ENCODE measurements around the gene NTN4.
"Not testable (repeated sequence)": the region's sequence is repeated elsewhere in the genome, so short reads cannot be mapped to it uniquely, and the experiment has no call there.

Gene NTN4

GRCh38 chr12:95658386-95658785, 132.2 kb downstream of the NTN4 start:
- no peak for DNase-seq (ENCODE audit: low spot score)

- DNase-seq (ENCODE audit: low spot score) = not testable (repeated sequence)
These were observed 135.9 kb downstream of the NTN4 start for GRCh38 chr12:95654665-95655064.

GRCh38 chr12:95653771-95654546, 136.6 kb downstream of the NTN4 start:
- peak; percentile 57 for DNase-seq (ENCODE audit: low spot score)

GRCh38 chr12:95651681-95652080, 138.9 kb downstream of the NTN4 start:
- DNase-seq (ENCODE audit: low spot score) = no peak

- no peak for DNase-seq (ENCODE audit: low spot score)
These were observed 141.4 kb downstream of the NTN4 start for GRCh38 chr12:95648990-95649791.

GRCh38 chr12:95646781-95647190, 143.8 kb downstream of the NTN4 start:
- peak; percentile 42 for DNase-seq (ENCODE audit: low spot score)

GRCh38 chr12:95643256-95643655, 147.3 kb downstream of the NTN4 start:
- DNase-seq (ENCODE audit: low spot score) = no peak

- DNase-seq (ENCODE audit: low spot score) = no peak
These were observed 148.0 kb downstream of the NTN4 start for GRCh38 chr12:95642583-95642982.

GRCh38 chr12:95641299-95641952, 149.1 kb downstream of the NTN4 start:
- no peak for DNase-seq (ENCODE audit: low spot score)

- no peak for DNase-seq (ENCODE audit: low spot score)
These were observed 150.0 kb downstream of the NTN4 start for GRCh38 chr12:95640516-95640915.

- peak; percentile 34 for DNase-seq (ENCODE audit: low spot score)
These were observed 153.0 kb downstream of the NTN4 start for GRCh38 chr12:95637471-95638155.

- DNase-seq (ENCODE audit: low spot score) = no peak
These were observed 153.6 kb downstream of the NTN4 start for GRCh38 chr12:95637010-95637409.

GRCh38 chr12:95634622-95635621, 155.6 kb downstream of the NTN4 start:
- DNase-seq (ENCODE audit: low spot score) = no peak

GRCh38 chr12:95633732-95634465, 156.7 kb downstream of the NTN4 start:
- DNase-seq (ENCODE audit: low spot score) = no peak

- peak; percentile 41 for DNase-seq (ENCODE audit: low spot score)
These were observed 157.4 kb downstream of the NTN4 start for GRCh38 chr12:95633049-95633731.

GRCh38 chr12:95630496-95630895, 160.1 kb downstream of the NTN4 start:
- no peak for DNase-seq (ENCODE audit: low spot score)

GRCh38 chr12:95629392-95629791, 161.2 kb downstream of the NTN4 start:
- no peak for DNase-seq (ENCODE audit: low spot score)

GRCh38 chr12:95626854-95627253, 163.7 kb downstream of the NTN4 start:
- no peak for DNase-seq (ENCODE audit: low spot score)

- no peak for DNase-seq (ENCODE audit: low spot score)
These were observed 165.6 kb downstream of the NTN4 start for GRCh38 chr12:95625012-95625411.

- DNase-seq (ENCODE audit: low spot score) = no peak
These were observed 166.0 kb downstream of the NTN4 start for GRCh38 chr12:95624589-95624988.

All from AG08396 (cell line).